Neural progenitor cell (in vitro differentiated cells): ENCODE data around the gene SOX2.

Experiments used
- CTCF ChIP-seq: fragments of 200-600 bp; sonication (generic); IDR thresholded peaks from 2 replicates; pipeline ENCODE4 v1.5.1; 2017; ENCODE audit warnings: antibody characterized with exemption, mild to moderate bottlenecking
- EZH2phosphoT487 ChIP-seq: fragments of 200-600 bp; sonication (generic); IDR thresholded peaks from 2 replicates; pipeline ENCODE4 v1.6.1; 2017; ENCODE audit warnings: antibody characterized with exemption

GRCh38 chr3:181730316-181730715 lies 18.6 kb downstream of the SOX2 start:
- no peak for TF ChIP-seq EZH2phosphoT487
- TF ChIP-seq CTCF = no peak
